GM12878 (cell line): ENCODE data around the gene CACNA1D.

Experiments used
- EZH2 ChIP-seq: IDR thresholded peaks from 2 replicates; pipeline ENCODE4 v1.6.1; 2012; ENCODE audit warnings: low read depth, mild to moderate bottlenecking, control low read depth, inconsistent platforms, low read length, borderline replicate concordance; ENCODE audit not compliant: control insufficient read depth
- JUND ChIP-seq: IDR thresholded peaks from 2 replicates; pipeline ENCODE4 v1.6.1; 2012; ENCODE audit warnings: low read depth, mild to moderate bottlenecking, low read length, improper control_type of control experiment, moderate library complexity
- POLR2AphosphoS2 ChIP-seq: IDR thresholded peaks from 2 replicates; pipeline ENCODE4 v1.6.1; 2011; ENCODE audit warnings: low read depth, mild to moderate bottlenecking, low read length, improper control_type of control experiment, moderate library complexity
- SREBF2 ChIP-seq: IDR thresholded peaks from 2 replicates; pipeline ENCODE4 v1.6.1; 2012; ENCODE audit warnings: mild to moderate bottlenecking, low read length
- ZNF217 ChIP-seq: fragments of 450-650 bp; IDR thresholded peaks from 2 replicates; pipeline ENCODE4 v1.6.1; 2017; ENCODE audit warnings: antibody characterized with exemption, mild to moderate bottlenecking
- TF ChIP-seq, protein P1 (sequence below), 3 experiments: IDR thresholded peaks in 2 of 3; conservative IDR thresholded peaks in 1 of 3; 2 replicates each; pipeline ENCODE4 v1.5.1; 2011; ENCODE audit warnings: low read depth in 3 of 3, low read length in 3 of 3, mild to moderate bottlenecking in 3 of 3, control low read depth in 2 of 3, moderate library complexity in 2 of 3, inconsistent platforms in 1 of 3, mixed read lengths in 1 of 3; ENCODE audit not compliant: control insufficient read depth in 2 of 3, insufficient read depth in 1 of 3; ENCODE audit errors: extremely low read depth in 1 of 3
- TF ChIP-seq, protein P2 (sequence below): IDR thresholded peaks from 2 replicates; pipeline ENCODE4 v1.6.1; 2012; ENCODE audit warnings: low read depth, low read length, improper control_type of control experiment

- no peak for TF ChIP-seq ZNF217
- TF ChIP-seq POLR2AphosphoS2, result no peak
- TF ChIP-seq EZH2, result no peak
- TF ChIP-seq, protein P1, sequence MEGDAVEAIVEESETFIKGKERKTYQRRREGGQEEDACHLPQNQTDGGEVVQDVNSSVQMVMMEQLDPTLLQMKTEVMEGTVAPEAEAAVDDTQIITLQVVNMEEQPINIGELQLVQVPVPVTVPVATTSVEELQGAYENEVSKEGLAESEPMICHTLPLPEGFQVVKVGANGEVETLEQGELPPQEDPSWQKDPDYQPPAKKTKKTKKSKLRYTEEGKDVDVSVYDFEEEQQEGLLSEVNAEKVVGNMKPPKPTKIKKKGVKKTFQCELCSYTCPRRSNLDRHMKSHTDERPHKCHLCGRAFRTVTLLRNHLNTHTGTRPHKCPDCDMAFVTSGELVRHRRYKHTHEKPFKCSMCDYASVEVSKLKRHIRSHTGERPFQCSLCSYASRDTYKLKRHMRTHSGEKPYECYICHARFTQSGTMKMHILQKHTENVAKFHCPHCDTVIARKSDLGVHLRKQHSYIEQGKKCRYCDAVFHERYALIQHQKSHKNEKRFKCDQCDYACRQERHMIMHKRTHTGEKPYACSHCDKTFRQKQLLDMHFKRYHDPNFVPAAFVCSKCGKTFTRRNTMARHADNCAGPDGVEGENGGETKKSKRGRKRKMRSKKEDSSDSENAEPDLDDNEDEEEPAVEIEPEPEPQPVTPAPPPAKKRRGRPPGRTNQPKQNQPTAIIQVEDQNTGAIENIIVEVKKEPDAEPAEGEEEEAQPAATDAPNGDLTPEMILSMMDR (IDR thresholded peaks at IDR 0.05 in 2 of 3, conservative IDR thresholded peaks at IDR 0.05 in 1 of 3; ENCODE audit: control insufficient read depth in 2 of 3, extremely low read depth in 1 of 3, insufficient read depth in 1 of 3, low read depth in 3 of 3, low read length in 3 of 3), result no peak
- no peak for TF ChIP-seq SREBF2
- TF ChIP-seq JUND, result no peak
- TF ChIP-seq, protein P2, sequence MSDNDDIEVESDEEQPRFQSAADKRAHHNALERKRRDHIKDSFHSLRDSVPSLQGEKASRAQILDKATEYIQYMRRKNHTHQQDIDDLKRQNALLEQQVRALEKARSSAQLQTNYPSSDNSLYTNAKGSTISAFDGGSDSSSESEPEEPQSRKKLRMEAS, result no peak
Observed at GRCh38 chr3:53695324-53695690, 200.9 kb downstream of the CACNA1D start.
